ENCODE data around the gene CTBP2. TPM values are rescaled to one million over a fixed set of nuclear protein-coding genes. Genes with fewer than 3 reads are reported as not detected.

The CTBP2 gene
- total RNA-seq, 1 experiment from 2014 or later = 191 TPM

DNA sequence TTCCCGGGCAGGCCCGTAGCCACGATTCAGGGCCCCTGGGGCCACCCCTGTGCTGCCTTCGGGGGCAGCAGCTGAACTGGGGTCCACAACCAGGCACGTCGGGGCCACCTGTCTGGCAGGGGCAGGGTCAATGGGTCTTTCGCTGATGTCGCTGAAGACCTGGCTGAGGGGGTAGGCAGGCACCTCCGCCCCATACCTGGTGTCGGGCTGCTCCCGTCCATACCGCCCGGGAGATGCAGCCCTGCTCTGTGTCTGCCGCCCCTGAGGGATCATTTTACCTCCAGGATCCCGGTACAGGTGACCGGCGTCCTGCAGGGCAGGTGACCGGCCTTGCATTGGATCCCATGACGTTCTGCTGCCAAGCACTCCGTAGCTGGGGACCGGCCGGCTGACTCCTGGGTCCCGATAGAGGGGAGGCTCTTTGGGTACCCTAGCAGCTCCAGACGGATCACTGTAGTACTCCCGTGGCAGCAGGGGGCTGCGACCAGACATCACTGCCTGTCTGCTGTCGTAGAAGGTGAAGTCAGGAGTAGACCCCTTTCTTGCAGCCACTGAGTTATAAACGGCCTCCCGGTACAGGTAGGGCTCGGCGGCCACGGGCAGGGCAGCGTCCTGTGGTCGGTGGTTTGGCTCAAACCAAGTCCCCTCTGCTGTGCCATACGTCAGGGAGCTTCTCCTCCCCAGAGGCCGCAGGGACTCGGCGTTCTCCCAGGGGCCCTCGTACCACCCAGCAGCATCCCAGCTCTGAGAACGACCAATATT, 133.2 kb downstream of the CTBP2 start:
- 0 out of 2 replicates have a peak overlapping the region, but pooled peaks have one; percentile 63 for H3K27ac Mint-ChIP-seq

DNA sequence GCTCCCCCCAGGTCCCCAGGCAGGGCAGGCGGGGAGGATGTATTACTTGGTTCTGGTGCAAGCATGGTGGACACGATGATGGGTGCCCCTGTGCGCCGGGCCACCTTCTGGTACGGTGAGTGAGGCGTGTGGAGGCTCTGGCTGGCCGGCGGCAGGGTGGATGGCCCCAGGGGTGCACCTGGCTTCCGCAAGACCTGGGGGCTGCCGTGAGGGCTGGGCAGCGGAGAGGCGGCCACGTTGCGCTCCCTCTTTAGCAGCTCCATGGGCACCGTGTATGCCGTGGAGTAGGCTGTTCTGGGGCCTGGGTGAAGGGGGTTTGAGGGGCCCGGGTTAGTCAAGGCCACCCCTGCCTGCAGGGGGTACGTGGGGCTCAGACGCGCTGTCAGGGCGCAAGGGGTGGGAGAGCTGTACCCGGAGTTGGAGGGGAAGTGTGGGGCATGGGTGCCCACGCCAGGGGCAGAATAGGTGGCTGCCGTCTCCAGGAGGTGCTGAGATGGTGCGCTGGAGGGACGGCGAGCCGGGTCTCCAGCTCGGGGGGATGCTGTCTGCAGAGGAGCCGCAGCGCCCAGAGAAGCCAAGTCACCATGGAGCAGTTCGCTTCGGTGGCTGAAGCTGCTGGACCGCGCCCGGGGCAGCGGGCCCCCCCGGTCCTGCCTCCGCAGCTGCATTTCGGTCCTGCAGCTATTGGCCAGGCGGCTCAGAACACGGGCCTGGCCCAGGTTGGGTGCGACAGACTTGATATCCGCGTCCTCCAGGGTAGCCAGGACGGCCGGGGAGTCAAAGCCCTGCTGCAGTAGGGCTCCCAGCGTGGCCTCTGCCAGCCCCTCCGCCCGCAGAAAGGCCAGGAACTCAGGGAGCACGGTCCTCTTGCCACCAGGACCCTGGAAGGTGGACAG, 134.1 kb downstream of the CTBP2 start:
- ATAC-seq = no peak
- POLR2A ChIA-PET = interaction anchor here (0.8 kb wide), 1 partner anchor 10 kb away, joined by 3 read pairs; no protein-coding TSS in a partner anchor
- Mint-ChIP-seq H3K27me3 (ENCODE audit: low read depth) (no peaks in the 10 kb centered on the region), H3K9me3 (peaks cover 3% of the 10 kb centered on the region; the same call in 1 of the 2 replicates), H3K4me3 (no peak overlapping the region), H3K36me3 (peaks cover 45% of the 10 kb centered on the region), H3K27ac (peak overlapping the region; percentile 60), H3K4me1 (peaks cover 58% of the 10 kb centered on the region)
- CTCF ChIA-PET = interaction anchor here (0.7 kb wide), 1 partner anchor 35 kb away, joined by 3 read pairs; no protein-coding TSS in a partner anchor
- no peak for DNase-seq (ENCODE audit: low spot score)
- TF ChIP-seq, protein P1, sequence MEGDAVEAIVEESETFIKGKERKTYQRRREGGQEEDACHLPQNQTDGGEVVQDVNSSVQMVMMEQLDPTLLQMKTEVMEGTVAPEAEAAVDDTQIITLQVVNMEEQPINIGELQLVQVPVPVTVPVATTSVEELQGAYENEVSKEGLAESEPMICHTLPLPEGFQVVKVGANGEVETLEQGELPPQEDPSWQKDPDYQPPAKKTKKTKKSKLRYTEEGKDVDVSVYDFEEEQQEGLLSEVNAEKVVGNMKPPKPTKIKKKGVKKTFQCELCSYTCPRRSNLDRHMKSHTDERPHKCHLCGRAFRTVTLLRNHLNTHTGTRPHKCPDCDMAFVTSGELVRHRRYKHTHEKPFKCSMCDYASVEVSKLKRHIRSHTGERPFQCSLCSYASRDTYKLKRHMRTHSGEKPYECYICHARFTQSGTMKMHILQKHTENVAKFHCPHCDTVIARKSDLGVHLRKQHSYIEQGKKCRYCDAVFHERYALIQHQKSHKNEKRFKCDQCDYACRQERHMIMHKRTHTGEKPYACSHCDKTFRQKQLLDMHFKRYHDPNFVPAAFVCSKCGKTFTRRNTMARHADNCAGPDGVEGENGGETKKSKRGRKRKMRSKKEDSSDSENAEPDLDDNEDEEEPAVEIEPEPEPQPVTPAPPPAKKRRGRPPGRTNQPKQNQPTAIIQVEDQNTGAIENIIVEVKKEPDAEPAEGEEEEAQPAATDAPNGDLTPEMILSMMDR (IDR thresholded peaks at IDR 0.05) = no peak
- TF ChIP-seq ERG (CRISPR knock-in tag; IDR thresholded peaks at IDR 0.05) = no peak
- no peak for TF ChIP-seq ZNF138 (CRISPR knock-in tag; conservative IDR thresholded peaks at IDR 0.05)
- no peak for TF ChIP-seq EMX1 (CRISPR knock-in tag; IDR thresholded peaks at IDR 0.05)
- TF ChIP-seq ZNF219 (CRISPR knock-in tag; IDR thresholded peaks at IDR 0.05; ENCODE audit: borderline replicate concordance) = no peak
- no peak for TF ChIP-seq PRRX2 (CRISPR knock-in tag; IDR thresholded peaks at IDR 0.05)
- TF ChIP-seq MYBL2 (CRISPR knock-in tag; IDR thresholded peaks at IDR 0.05) = no peak
- no peak for TF ChIP-seq ZNF121 (CRISPR knock-in tag; IDR thresholded peaks at IDR 0.05)
- TF ChIP-seq ZNF317 (CRISPR knock-in tag; IDR thresholded peaks at IDR 0.05; ENCODE audit: borderline replicate concordance, low read depth) = no peak
- TF ChIP-seq OVOL2 (CRISPR knock-in tag; IDR thresholded peaks at IDR 0.05; ENCODE audit: borderline replicate concordance) = no peak
- TF ChIP-seq, protein P2, sequence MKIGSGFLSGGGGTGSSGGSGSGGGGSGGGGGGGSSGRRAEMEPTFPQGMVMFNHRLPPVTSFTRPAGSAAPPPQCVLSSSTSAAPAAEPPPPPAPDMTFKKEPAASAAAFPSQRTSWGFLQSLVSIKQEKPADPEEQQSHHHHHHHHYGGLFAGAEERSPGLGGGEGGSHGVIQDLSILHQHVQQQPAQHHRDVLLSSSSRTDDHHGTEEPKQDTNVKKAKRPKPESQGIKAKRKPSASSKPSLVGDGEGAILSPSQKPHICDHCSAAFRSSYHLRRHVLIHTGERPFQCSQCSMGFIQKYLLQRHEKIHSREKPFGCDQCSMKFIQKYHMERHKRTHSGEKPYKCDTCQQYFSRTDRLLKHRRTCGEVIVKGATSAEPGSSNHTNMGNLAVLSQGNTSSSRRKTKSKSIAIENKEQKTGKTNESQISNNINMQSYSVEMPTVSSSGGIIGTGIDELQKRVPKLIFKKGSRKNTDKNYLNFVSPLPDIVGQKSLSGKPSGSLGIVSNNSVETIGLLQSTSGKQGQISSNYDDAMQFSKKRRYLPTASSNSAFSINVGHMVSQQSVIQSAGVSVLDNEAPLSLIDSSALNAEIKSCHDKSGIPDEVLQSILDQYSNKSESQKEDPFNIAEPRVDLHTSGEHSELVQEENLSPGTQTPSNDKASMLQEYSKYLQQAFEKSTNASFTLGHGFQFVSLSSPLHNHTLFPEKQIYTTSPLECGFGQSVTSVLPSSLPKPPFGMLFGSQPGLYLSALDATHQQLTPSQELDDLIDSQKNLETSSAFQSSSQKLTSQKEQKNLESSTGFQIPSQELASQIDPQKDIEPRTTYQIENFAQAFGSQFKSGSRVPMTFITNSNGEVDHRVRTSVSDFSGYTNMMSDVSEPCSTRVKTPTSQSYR (CRISPR knock-in tag; IDR thresholded peaks at IDR 0.05) = no peak
- no peak for TF ChIP-seq SP1 (CRISPR knock-in tag; conservative IDR thresholded peaks at IDR 0.05)
- no peak for TF ChIP-seq FOXJ3 (CRISPR knock-in tag; IDR thresholded peaks at IDR 0.05; ENCODE audit: borderline replicate concordance)
- TF ChIP-seq ZNF263 (CRISPR knock-in tag; IDR thresholded peaks at IDR 0.05; ENCODE audit: low read depth) = no peak
- TF ChIP-seq FOXP1 (CRISPR knock-in tag; IDR thresholded peaks at IDR 0.05; ENCODE audit: borderline replicate concordance) = no peak

More for the DNA sequence above, 133.2 kb downstream of the CTBP2 start:
- ATAC-seq = no peak
- no peaks in the 10 kb centered on the region for H3K27me3 Mint-ChIP-seq (ENCODE audit: low read depth)
- H3K36me3 Mint-ChIP-seq = peaks cover 43% of the 10 kb centered on the region
- H3K4me1 Mint-ChIP-seq = peaks cover 64% of the 10 kb centered on the region
- ChIA-PET POLR2A (interaction anchor here (1.2 kb wide), 1 partner anchor 10 kb away, joined by 5 read pairs; no protein-coding TSS in a partner anchor), CTCF (interaction anchor here (0.7 to 1.5 kb wide), 4 partner anchors 19 to 34 kb away, joined by 3 to 10 read pairs (median 5); no protein-coding TSS in a partner anchor)
- no peaks in the 10 kb centered on the region for H3K9me3 Mint-ChIP-seq
- DNase-seq (ENCODE audit: low spot score) = no peak
- TF ChIP-seq SP1 (CRISPR knock-in tag; conservative IDR thresholded peaks at IDR 0.05) (no peak), GTF2I (CRISPR knock-in tag; conservative IDR thresholded peaks at IDR 0.05) (no peak), USF2 (CRISPR knock-in tag; IDR thresholded peaks at IDR 0.05) (no peak), CDX4 (CRISPR knock-in tag; IDR thresholded peaks at IDR 0.05; ENCODE audit: borderline replicate concordance) (no peak)
- TF ChIP-seq, protein P3, sequence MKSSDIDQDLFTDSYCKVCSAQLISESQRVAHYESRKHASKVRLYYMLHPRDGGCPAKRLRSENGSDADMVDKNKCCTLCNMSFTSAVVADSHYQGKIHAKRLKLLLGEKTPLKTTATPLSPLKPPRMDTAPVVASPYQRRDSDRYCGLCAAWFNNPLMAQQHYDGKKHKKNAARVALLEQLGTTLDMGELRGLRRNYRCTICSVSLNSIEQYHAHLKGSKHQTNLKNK (CRISPR knock-in tag; IDR thresholded peaks at IDR 0.05) = no peak
- no peak overlapping the region for H3K4me3 Mint-ChIP-seq

All from WTC11 (cell line).